Loucy (cell line): ENCODE data around the gene PDIA6.

Experiments
- CTCF ChIP-seq: fragments of 200-600 bp; sonication (generic); conservative IDR thresholded peaks from 2 replicates; pipeline ENCODE4 v1.5.1; 2014; ENCODE audit warnings: mild to moderate bottlenecking, antibody characterized with exemption, low read length
- EZH2phosphoT487 ChIP-seq: fragments of 200-600 bp; IDR thresholded peaks from 2 replicates; pipeline ENCODE4 v1.6.1; 2018; ENCODE audit warnings: antibody characterized with exemption, mild to moderate bottlenecking, moderate library complexity, borderline replicate concordance

GRCh38 chr2:10770956-10771750 lies 41.4 kb downstream of the PDIA6 start:
- TF ChIP-seq CTCF (no peak), EZH2phosphoT487 (no peak)
